ENCODE data around the gene BCL2L11.

DNA sequence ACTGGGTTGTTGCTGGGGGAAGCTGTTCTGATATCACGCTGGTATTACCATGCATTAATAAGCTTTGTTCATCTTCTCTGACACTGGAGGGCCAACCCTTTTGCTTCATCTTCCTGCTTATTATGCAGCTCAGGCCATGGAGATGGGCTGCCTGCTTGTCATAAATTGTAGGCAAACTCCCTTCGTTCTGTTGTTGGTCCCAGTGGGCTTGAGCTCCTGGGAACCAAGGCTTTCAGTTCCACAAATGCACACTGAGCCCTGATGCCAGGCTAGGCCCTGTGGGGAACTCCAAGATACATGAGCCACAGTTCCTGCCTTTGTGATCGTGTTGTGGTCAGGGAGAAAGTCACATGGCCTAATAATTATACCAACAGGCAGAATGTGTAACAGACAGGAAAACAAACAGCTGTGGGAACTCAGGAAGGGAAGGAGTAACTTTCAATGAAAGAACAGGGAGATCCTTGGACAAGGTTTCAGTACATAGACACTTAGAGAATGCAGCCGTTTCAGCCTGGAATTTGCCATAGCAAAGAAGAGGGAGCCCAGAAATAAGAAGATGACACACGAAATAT lies 49.0 kb upstream of the BCL2L11 start:
- TF ChIP-seq TAF1 (IDR thresholded peaks at IDR 0.05; ENCODE audit: low read depth, low read length) (no peak), POU2F2 (IDR thresholded peaks at IDR 0.05; ENCODE audit: low read depth, low read length) (no peak), POLR2AphosphoS5 (IDR thresholded peaks at IDR 0.05; ENCODE audit: low read depth, low read length) (no peak), POLR2A (IDR thresholded peaks at IDR 0.05; ENCODE audit: low read depth, low read length) (no peak), PAX5 (IDR thresholded peaks at IDR 0.05; ENCODE audit: insufficient read depth, low read length, severe bottlenecking) (no peak)

Measured in GM12891 (cell line).